ENCODE data around the gene PDE10A.

DNA sequence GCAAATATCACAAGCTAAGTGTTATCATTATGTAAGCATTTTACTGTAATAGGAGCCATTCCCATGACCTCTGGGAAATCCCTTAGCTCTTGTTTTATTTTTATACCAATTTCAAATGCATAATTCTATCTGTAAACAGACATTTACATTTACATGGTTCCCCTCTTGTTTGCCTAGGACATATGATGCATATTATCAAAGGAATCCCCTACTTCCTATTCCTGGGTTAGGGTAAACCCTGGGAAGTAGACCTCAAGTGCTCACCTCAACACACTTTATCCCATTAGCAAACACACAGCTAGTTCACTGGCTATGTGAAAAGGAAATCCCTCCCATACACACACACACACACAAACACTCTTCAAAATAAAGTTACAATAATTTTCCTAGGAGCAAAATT lies 27.1 kb downstream of the PDE10A start:
- TF ChIP-seq POLR2A (IDR thresholded peaks at IDR 0.05) (no peak), EP300 (IDR thresholded peaks at IDR 0.05) (no peak), POLR2AphosphoS5 (IDR thresholded peaks at IDR 0.05) (no peak)
- TF ChIP-seq, protein P1, sequence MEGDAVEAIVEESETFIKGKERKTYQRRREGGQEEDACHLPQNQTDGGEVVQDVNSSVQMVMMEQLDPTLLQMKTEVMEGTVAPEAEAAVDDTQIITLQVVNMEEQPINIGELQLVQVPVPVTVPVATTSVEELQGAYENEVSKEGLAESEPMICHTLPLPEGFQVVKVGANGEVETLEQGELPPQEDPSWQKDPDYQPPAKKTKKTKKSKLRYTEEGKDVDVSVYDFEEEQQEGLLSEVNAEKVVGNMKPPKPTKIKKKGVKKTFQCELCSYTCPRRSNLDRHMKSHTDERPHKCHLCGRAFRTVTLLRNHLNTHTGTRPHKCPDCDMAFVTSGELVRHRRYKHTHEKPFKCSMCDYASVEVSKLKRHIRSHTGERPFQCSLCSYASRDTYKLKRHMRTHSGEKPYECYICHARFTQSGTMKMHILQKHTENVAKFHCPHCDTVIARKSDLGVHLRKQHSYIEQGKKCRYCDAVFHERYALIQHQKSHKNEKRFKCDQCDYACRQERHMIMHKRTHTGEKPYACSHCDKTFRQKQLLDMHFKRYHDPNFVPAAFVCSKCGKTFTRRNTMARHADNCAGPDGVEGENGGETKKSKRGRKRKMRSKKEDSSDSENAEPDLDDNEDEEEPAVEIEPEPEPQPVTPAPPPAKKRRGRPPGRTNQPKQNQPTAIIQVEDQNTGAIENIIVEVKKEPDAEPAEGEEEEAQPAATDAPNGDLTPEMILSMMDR (IDR thresholded peaks at IDR 0.05): no peak

Data from sigmoid colon (tissue), 4 donors.